Measurements from ENCODE around the gene PIRT. TPM values are rescaled to one million over a fixed set of nuclear protein-coding genes. Genes with fewer than 3 reads are reported as not detected.

Gene PIRT
- total RNA-seq, 4 donors from 2014 or later, result 0.42 to 3.5 (median 1.5) TPM

DNA sequence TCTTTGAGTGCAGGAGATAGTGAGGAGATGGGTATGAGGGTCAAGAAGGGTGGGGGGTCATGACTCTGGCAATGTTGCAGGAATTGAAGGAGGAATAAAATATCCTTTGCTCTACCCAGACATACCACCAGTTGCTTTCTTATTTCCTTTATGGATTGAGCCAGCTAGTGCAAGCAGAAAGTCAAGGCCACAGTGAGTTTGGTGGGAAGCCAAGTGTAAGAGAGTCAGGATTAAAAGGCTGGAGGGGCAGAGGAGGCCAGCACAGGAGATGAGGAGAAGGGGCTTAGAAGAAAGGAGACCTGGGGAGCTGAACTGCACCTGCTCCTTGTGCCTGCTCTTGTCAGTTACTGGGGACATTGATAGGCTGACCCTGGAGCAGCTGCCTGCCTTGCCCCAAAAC is 16.1 kb downstream of the PIRT start:
- H3K9me3 ChIP-seq, result no peaks in the 10 kb centered on the region
- H3K36me3 ChIP-seq, result no peaks in the 10 kb centered on the region
- intact Hi-C loops (cut with DNase I), result no loop called here
- no peak for DNase-seq (ENCODE audit: extremely low spot score)
- no peak for TF ChIP-seq POLR2AphosphoS5 (IDR thresholded peaks at IDR 0.05)
- TF ChIP-seq, protein P1, sequence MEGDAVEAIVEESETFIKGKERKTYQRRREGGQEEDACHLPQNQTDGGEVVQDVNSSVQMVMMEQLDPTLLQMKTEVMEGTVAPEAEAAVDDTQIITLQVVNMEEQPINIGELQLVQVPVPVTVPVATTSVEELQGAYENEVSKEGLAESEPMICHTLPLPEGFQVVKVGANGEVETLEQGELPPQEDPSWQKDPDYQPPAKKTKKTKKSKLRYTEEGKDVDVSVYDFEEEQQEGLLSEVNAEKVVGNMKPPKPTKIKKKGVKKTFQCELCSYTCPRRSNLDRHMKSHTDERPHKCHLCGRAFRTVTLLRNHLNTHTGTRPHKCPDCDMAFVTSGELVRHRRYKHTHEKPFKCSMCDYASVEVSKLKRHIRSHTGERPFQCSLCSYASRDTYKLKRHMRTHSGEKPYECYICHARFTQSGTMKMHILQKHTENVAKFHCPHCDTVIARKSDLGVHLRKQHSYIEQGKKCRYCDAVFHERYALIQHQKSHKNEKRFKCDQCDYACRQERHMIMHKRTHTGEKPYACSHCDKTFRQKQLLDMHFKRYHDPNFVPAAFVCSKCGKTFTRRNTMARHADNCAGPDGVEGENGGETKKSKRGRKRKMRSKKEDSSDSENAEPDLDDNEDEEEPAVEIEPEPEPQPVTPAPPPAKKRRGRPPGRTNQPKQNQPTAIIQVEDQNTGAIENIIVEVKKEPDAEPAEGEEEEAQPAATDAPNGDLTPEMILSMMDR (IDR thresholded peaks at IDR 0.05), result no peak
- TF ChIP-seq POLR2A (IDR thresholded peaks at IDR 0.05; ENCODE audit: low read depth), result no peak
- TF ChIP-seq EP300 (IDR thresholded peaks at IDR 0.05), result no peak
- no peak overlapping the region for H3K27ac ChIP-seq (replicated peaks in 1 of 4)
- H3K27me3 ChIP-seq, result no peaks in the 10 kb centered on the region
- H3K4me3 ChIP-seq, result no peak overlapping the region
- H3K4me1 ChIP-seq, result no peaks in the 10 kb centered on the region

DNA sequence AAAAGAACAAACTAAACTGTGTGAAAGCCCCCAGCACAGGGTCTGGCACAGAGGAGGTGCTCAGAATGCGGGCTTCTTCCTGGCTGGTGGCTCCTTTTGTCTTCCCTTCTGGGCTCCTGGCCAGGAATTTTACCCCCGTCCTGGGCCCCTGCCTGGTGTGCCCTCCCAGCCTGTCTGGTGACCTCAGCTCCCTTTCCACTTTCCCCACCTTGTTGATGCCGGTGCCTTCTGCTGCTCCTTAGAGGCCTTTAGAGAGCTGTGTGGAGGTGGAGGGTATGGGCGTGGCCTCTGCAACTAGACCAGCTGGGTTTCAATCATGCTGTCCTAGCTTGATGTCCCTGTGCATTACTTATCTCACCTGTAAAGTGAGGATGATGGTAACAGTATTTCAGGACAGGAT is 16.8 kb downstream of the PIRT start:
- TF ChIP-seq EP300 (IDR thresholded peaks at IDR 0.05) (no peak), POLR2AphosphoS5 (IDR thresholded peaks at IDR 0.05) (no peak), POLR2A (IDR thresholded peaks at IDR 0.05; ENCODE audit: low read depth) (no peak)
- TF ChIP-seq, protein P1 (IDR thresholded peaks at IDR 0.05), result no peak
- no peaks in the 10 kb centered on the region for H3K36me3 ChIP-seq
- H3K9me3 ChIP-seq, result no peaks in the 10 kb centered on the region
- no peaks in the 10 kb centered on the region for H3K27me3 ChIP-seq
- H3K4me1 ChIP-seq, result no peaks in the 10 kb centered on the region
- DNase-seq (ENCODE audit: extremely low spot score), result no peak
- H3K27ac ChIP-seq (replicated peaks in 1 of 4), result no peak overlapping the region
- no peak overlapping the region for H3K4me3 ChIP-seq
- WGBS, result 49% methylated on average over 4 of the region's 4 CpGs
- intact Hi-C loops (cut with DNase I), result no loop called here

DNA sequence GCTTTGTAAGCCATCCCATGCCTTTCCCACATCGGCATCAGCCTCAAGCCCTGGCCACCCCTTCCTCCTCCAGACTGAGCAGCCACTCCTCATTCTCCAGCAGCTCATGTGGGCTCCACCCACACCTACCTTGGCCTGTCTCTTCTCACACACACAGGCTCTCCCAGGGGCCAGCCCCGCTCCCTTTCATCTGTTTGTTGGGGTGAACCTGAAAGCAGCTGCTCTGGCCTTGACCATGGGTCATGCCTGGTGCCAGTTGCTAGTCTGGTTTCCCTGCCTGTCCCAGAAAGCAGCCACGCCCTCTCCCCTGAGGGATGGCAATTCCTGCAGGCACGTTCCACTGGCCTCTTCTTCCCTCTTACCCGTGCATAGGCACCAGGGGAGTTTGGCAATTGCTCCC is 22.6 kb downstream of the PIRT start:
- intact Hi-C loops (cut with DNase I), result no loop called here
- no peaks in the 10 kb centered on the region for H3K9me3 ChIP-seq
- H3K4me3 ChIP-seq, result no peak overlapping the region
- no peaks in the 10 kb centered on the region for H3K27me3 ChIP-seq
- H3K36me3 ChIP-seq, result no peaks in the 10 kb centered on the region
- no peak for DNase-seq (ENCODE audit: extremely low spot score)
- TF ChIP-seq POLR2AphosphoS5 (IDR thresholded peaks at IDR 0.05), result no peak
- TF ChIP-seq, protein P1 (IDR thresholded peaks at IDR 0.05), result no peak
- TF ChIP-seq EP300 (IDR thresholded peaks at IDR 0.05), result no peak
- no peaks in the 10 kb centered on the region for H3K4me1 ChIP-seq
- no peak overlapping the region for H3K27ac ChIP-seq (replicated peaks in 1 of 4)
- WGBS, result 78% methylated on average over 5 of the region's 5 CpGs

DNA sequence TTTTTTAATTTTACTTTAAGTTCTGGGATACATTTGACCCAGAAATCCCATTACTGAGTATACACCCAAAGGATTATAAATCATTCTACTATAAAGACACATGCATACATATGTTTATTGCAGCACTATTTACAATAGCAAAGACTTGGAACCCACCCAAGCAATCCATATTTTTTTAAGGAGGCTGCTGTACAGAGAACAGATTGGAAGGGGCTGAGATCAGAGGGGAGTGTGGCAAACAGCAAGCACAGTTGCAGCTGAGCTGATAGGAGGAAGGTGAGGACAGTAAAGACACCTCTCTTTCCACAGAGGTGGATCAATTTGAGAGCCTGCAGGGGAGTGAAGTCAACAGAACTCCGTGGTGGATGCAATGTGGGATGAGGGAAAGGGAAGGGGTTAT is 23.8 kb downstream of the PIRT start:
- H3K4me1 ChIP-seq, result no peaks in the 10 kb centered on the region

DNA sequence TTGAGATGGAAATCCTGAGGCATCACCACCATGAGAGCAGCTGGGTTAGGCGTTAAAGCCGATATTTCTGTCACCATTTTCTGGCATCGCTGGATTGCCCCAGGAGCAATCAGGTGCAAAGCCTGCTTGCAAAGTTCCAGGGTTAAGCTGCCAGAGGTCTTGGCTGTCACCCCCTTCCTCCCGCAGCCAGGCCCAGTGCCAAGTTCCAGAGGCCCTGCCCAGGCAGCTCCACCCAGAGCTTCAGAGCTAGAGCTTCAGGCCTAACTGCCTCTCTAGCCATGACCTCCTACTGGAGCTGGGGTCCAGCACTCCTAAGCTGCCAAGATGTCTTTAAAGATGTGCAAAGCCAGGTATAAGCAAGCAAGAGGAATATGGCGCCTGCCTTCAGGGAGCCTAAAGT is 25.2 kb downstream of the PIRT start:
- DNase-seq (ENCODE audit: extremely low spot score), result no peak
- WGBS, result 87% methylated on average over 4 of the region's 5 CpGs
- TF ChIP-seq POLR2A (IDR thresholded peaks at IDR 0.05; ENCODE audit: low read depth) (no peak), POLR2AphosphoS5 (IDR thresholded peaks at IDR 0.05) (no peak), EP300 (IDR thresholded peaks at IDR 0.05) (no peak)
- TF ChIP-seq, protein P1 (IDR thresholded peaks at IDR 0.05), result no peak
- no peaks in the 10 kb centered on the region for H3K36me3 ChIP-seq
- H3K27me3 ChIP-seq, result no peaks in the 10 kb centered on the region
- H3K9me3 ChIP-seq, result no peaks in the 10 kb centered on the region
- no peak overlapping the region for H3K4me3 ChIP-seq
- no peak overlapping the region for H3K27ac ChIP-seq (replicated peaks in 1 of 4)
- no peaks in the 10 kb centered on the region for H3K4me1 ChIP-seq
- intact Hi-C loops (cut with DNase I), result no loop called here

More for the DNA sequence above, 23.8 kb downstream of the PIRT start:
- TF ChIP-seq POLR2AphosphoS5 (IDR thresholded peaks at IDR 0.05), result no peak
- TF ChIP-seq EP300 (IDR thresholded peaks at IDR 0.05), result no peak
- TF ChIP-seq, protein P1 (IDR thresholded peaks at IDR 0.05), result no peak
- no peak for TF ChIP-seq POLR2A (IDR thresholded peaks at IDR 0.05; ENCODE audit: low read depth)
- intact Hi-C loops (cut with DNase I), result no loop called here
- 33% methylated on average over 1 of the region's 1 CpG for WGBS
- no peaks in the 10 kb centered on the region for H3K27me3 ChIP-seq
- DNase-seq (ENCODE audit: extremely low spot score), result no peak
- no peak overlapping the region for H3K27ac ChIP-seq (replicated peaks in 1 of 4)
- H3K9me3 ChIP-seq, result no peaks in the 10 kb centered on the region
- H3K36me3 ChIP-seq, result no peaks in the 10 kb centered on the region
- no peak overlapping the region for H3K4me3 ChIP-seq

Data from esophagus muscularis mucosa (tissue), 4 donors.